Astrocyte of the cerebellum (primary cell): ENCODE data around the gene SST.
A peak's percentile ranks its signal among the peaks of the same experiment; 100 is the strongest.

ENCODE experiments used
- DNase-seq: peaks from one replicate; pipeline ENCODE4 v3.0.0-alpha.2; 2011; ENCODE audit warnings: low read depth
- H3K4me3 ChIP-seq: 2 replicates; pipeline ENCODE4 v1.5.1; 2011; ENCODE audit warnings: mild to moderate bottlenecking, low read depth, low read length, moderate library complexity
- CTCF ChIP-seq: IDR thresholded peaks from 2 replicates; pipeline ENCODE4 v1.5.1; 2012; ENCODE audit warnings: low read length, low read depth, moderate library complexity, mild to moderate bottlenecking; ENCODE audit errors: missing control alignments
- in situ Hi-C: cut with HindIII; loops from 2 replicates; pipeline ENCODE4 v1.10.0; 2017; ENCODE audit warnings: low sequenced_read_pairs

Gene SST

GRCh38 chr3:187678726-187679268 is 8.6 kb upstream of the SST start:
- DNase-seq = no peak
- peak; percentile 79 for TF ChIP-seq CTCF
- in situ Hi-C loops = loop anchor here (10.0 to 25.0 kb wide), 2 partner anchors 364 to 466 kb away; no protein-coding TSS in a partner anchor
- no peak overlapping the region for H3K4me3 ChIP-seq

GRCh38 chr3:187677604-187678003 is 7.4 kb upstream of the SST start:
- TF ChIP-seq CTCF = no peak
- in situ Hi-C loops = loop anchor here (10.0 to 25.0 kb wide), 2 partner anchors 363 to 465 kb away; no protein-coding TSS in a partner anchor
- no peak overlapping the region for H3K4me3 ChIP-seq
- DNase-seq = no peak

- TF ChIP-seq CTCF = no peak
- in situ Hi-C loops = loop anchor here (10.0 kb wide), 1 partner anchor 358 kb away; no protein-coding TSS in a partner anchor
- DNase-seq = no peak
- no peak overlapping the region for H3K4me3 ChIP-seq
These were observed 2.8 kb upstream of the SST start for GRCh38 chr3:187673012-187673411.

GRCh38 chr3:187667526-187667925 is 2.7 kb downstream of the SST start:
- no peak for DNase-seq
- TF ChIP-seq CTCF = no peak
- H3K4me3 ChIP-seq = no peak overlapping the region
- in situ Hi-C loops = no loop called here

GRCh38 chr3:187665764-187666402 is 4.3 kb downstream of the SST start:
- no peak overlapping the region for H3K4me3 ChIP-seq
- no peak for DNase-seq
- TF ChIP-seq CTCF = no peak
- in situ Hi-C loops = no loop called here

- no peak for TF ChIP-seq CTCF
- in situ Hi-C loops = no loop called here
- H3K4me3 ChIP-seq = no peak overlapping the region
- no peak for DNase-seq
These were observed 5.2 kb downstream of the SST start for GRCh38 chr3:187665010-187665409.
